Neural cell (in vitro differentiated cells): ENCODE results near the gene MAP2K1.

ENCODE experiments used
- POLR2AphosphoS5 ChIP-seq: IDR thresholded peaks from 2 replicates; pipeline ENCODE4 v1.6.1; 2012
- TAF1 ChIP-seq: IDR thresholded peaks from 2 replicates; pipeline ENCODE4 v1.6.1; 2012; ENCODE audit warnings: low read depth
- TF ChIP-seq, protein P1 (sequence below): fragments of 450-650 bp; IDR thresholded peaks from 2 replicates; pipeline ENCODE4 v1.5.1; 2014; ENCODE audit warnings: antibody characterized with exemption, mild to moderate bottlenecking, moderate library complexity; ENCODE audit not compliant: poor library complexity, severe bottlenecking

DNA sequence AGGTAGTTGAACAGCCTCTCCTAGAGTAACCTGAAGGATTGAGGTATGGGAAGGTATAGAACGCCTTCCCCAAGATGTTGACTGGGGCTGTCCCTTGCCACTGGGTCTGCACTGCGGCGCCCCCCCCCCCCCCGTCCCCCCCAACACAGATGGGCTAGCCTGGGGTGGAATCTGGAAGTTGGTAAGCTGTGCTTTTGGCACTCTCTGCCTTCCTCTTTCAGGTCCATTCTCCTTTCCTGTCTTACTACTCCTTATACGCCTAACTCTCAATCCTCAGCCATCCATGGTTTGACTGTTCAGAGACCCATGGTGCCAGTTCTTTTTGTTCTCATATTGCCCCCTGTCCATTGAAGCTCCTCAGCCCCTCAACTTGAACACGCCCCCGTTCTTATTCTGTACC, 42.8 kb downstream of the MAP2K1 start:
- TF ChIP-seq TAF1 (no peak), POLR2AphosphoS5 (no peak)
- TF ChIP-seq, protein P1, sequence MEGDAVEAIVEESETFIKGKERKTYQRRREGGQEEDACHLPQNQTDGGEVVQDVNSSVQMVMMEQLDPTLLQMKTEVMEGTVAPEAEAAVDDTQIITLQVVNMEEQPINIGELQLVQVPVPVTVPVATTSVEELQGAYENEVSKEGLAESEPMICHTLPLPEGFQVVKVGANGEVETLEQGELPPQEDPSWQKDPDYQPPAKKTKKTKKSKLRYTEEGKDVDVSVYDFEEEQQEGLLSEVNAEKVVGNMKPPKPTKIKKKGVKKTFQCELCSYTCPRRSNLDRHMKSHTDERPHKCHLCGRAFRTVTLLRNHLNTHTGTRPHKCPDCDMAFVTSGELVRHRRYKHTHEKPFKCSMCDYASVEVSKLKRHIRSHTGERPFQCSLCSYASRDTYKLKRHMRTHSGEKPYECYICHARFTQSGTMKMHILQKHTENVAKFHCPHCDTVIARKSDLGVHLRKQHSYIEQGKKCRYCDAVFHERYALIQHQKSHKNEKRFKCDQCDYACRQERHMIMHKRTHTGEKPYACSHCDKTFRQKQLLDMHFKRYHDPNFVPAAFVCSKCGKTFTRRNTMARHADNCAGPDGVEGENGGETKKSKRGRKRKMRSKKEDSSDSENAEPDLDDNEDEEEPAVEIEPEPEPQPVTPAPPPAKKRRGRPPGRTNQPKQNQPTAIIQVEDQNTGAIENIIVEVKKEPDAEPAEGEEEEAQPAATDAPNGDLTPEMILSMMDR, result no peak
